Endothelial cell of umbilical vein (primary cell): ENCODE results near the gene SLC23A3. TPM values are rescaled to one million over a fixed set of nuclear protein-coding genes. Genes with fewer than 3 reads are reported as not detected.

Experiments used
- BruUV-seq: library from RNA; stranded (reverse); fragments of 400-500 nt; replicated peaks from 2 replicates; lab custom pipeline; 2021; lab: Mats Ljungman, UMichigan
- CTCF ChIA-PET: fragments of 300-600, 350-600 bp; sonication (Branson Sonifier 250); formaldehyde crosslinking; loops from one replicate; lab custom pipeline; 2021; ENCODE audit warnings: antibody characterized with exemption, inconsistent platforms; lab: Charles Lee
- POLR2A ChIA-PET: fragments of 300-600, 350-600 bp; sonication (Branson Sonifier 250); formaldehyde crosslinking; loops from one replicate; lab custom pipeline; 2021; ENCODE audit warnings: antibody characterized with exemption, inconsistent platforms; lab: Charles Lee
- DNase-seq: peaks from one replicate; pipeline ENCODE4 v3.0.0-alpha.2; 2011; ENCODE audit warnings: low read depth, low spot score
- FAIRE-seq: peaks from 2 replicates; lab custom pipeline; 2011; peaks lifted over from hg19 to GRCh38; lab: Jason Lieb, UNC
- H2AFZ ChIP-seq: 2 replicates; pipeline ENCODE4 v1.6.0; 2012; ENCODE audit warnings: low read depth, low read length, control low read depth, inconsistent platforms
- H3K27ac ChIP-seq: 2 replicates; pipeline ENCODE4 v1.5.1; 2011; ENCODE audit warnings: low read depth, mild to moderate bottlenecking, control low read depth, low read length, moderate library complexity; ENCODE audit not compliant: insufficient read depth
- H3K27me3 ChIP-seq, 2 experiments: 2 replicates each; pipeline versions ENCODE4 v1.6.0 to v1.6.1; 2011; ENCODE audit warnings: low read length in 2 of 2, mixed read lengths in 1 of 2; ENCODE audit not compliant: control insufficient read depth in 2 of 2, insufficient read depth in 2 of 2
- H3K36me3 ChIP-seq, 2 experiments: 2 replicates in 1 of 2; 3 replicates in 1 of 2; pipeline ENCODE4 v1.5.1; 2011; ENCODE audit warnings: low read length in 2 of 2, mild to moderate bottlenecking in 1 of 2, moderate library complexity in 1 of 2; ENCODE audit not compliant: control insufficient read depth in 2 of 2, insufficient read depth in 2 of 2; ENCODE audit errors: extremely low read depth in 1 of 2
- H3K4me1 ChIP-seq: 3 replicates; pipeline ENCODE4 v1.5.1; 2011; ENCODE audit warnings: mild to moderate bottlenecking, low read length; ENCODE audit not compliant: control insufficient read depth, insufficient read depth; ENCODE audit errors: extremely low read depth
- H3K4me2 ChIP-seq: 2 replicates; pipeline ENCODE4 v1.6.1; 2011; ENCODE audit warnings: low read length, control low read depth, mixed read lengths; ENCODE audit not compliant: insufficient read depth
- H3K4me3 ChIP-seq, 3 experiments: fragments of 200-600 bp in 1 of 3; sonication (generic), shearing (Covaris generic) in 1 of 3; replicated peaks in 1 of 3; 2 replicates each; pipeline ENCODE4 v1.5.1; 2011 to 2016; ENCODE audit warnings: control low read depth in 3 of 3, low read length in 3 of 3, mild to moderate bottlenecking in 2 of 3, inconsistent platforms in 1 of 3, low read depth in 1 of 3, moderate library complexity in 1 of 3; ENCODE audit not compliant: insufficient read depth in 1 of 3
- H3K79me2 ChIP-seq: 2 replicates; pipeline ENCODE4 v1.6.0; 2012; ENCODE audit warnings: low read length, inconsistent platforms; ENCODE audit not compliant: control insufficient read depth, insufficient read depth
- H3K9ac ChIP-seq: replicated peaks from 2 replicates; pipeline ENCODE3; 2011; ENCODE audit warnings: low read length, control low read depth; ENCODE audit not compliant: insufficient read depth; ENCODE audit errors: extremely low read depth
- H3K9me1 ChIP-seq: replicated peaks from 3 replicates; pipeline ENCODE4 v1.6.0; 2011; ENCODE audit warnings: mild to moderate bottlenecking, low read length; ENCODE audit not compliant: control insufficient read depth, insufficient read depth; ENCODE audit errors: extremely low read depth
- H3K9me3 ChIP-seq: replicated peaks from 2 replicates; pipeline ENCODE4 v1.5.1; 2012; ENCODE audit warnings: low read length, inconsistent platforms; ENCODE audit not compliant: control insufficient read depth, insufficient read depth
- H4K20me1 ChIP-seq: replicated peaks from 2 replicates; pipeline ENCODE3; 2011; ENCODE audit warnings: mild to moderate bottlenecking, low read length; ENCODE audit not compliant: control insufficient read depth, insufficient read depth; ENCODE audit errors: extremely low read depth
- CTCF ChIP-seq, 2 donors: IDR thresholded peaks; 1 replicate in 1 of 2; 2 replicates in 1 of 2; pipeline ENCODE4 v1.5.1; 2011; ENCODE audit warnings: low read length in 2 of 2, mild to moderate bottlenecking in 2 of 2, moderate library complexity in 2 of 2, control low read depth in 1 of 2, inconsistent platforms in 1 of 2, low read depth in 1 of 2; ENCODE audit not compliant: insufficient read depth in 1 of 2; ENCODE audit errors: extremely low read depth in 1 of 2
- EZH2 ChIP-seq: IDR thresholded peaks from 2 replicates; pipeline ENCODE4 v1.6.1; 2012; ENCODE audit warnings: borderline replicate concordance, low read depth, mild to moderate bottlenecking, moderate library complexity, low read length, inconsistent platforms; ENCODE audit not compliant: severe bottlenecking
- FOS ChIP-seq: IDR thresholded peaks from 2 replicates; pipeline ENCODE4 v1.6.1; 2011; ENCODE audit warnings: mild to moderate bottlenecking, low read length, moderate library complexity, borderline replicate concordance; ENCODE audit not compliant: insufficient read depth
- GATA2 ChIP-seq: IDR thresholded peaks from 2 replicates; pipeline ENCODE4 v1.7.0; 2011; ENCODE audit warnings: low read depth, mild to moderate bottlenecking, moderate library complexity, mixed read lengths, low read length; ENCODE audit not compliant: insufficient read length, insufficient read depth
- JUN ChIP-seq: IDR thresholded peaks from 2 replicates; pipeline ENCODE4 v1.6.1; 2011; ENCODE audit warnings: borderline replicate concordance, low read depth; ENCODE audit not compliant: insufficient read length, insufficient read depth
- MYC ChIP-seq: IDR thresholded peaks from one replicate; pipeline ENCODE4 v1.6.1; 2011; ENCODE audit warnings: mild to moderate bottlenecking, low read depth, low read length
- POLR2A ChIP-seq: IDR thresholded peaks from 2 replicates; pipeline ENCODE4 v1.6.1; 2012; ENCODE audit warnings: low read depth, mild to moderate bottlenecking, control low read depth, low read length
- POLR2AphosphoS5 ChIP-seq: IDR thresholded peaks from 2 replicates; pipeline ENCODE4 v1.6.1; 2012; ENCODE audit warnings: low read depth, mild to moderate bottlenecking, control low read depth, low read length, moderate library complexity; ENCODE audit not compliant: insufficient read depth
- dilution Hi-C: fragments of 300-500 bp; cut with MboI; formaldehyde crosslinking; loops from one replicate; pipeline ENCODE4 v1.15.0; 2019; ENCODE audit warnings: low sequenced_read_pairs; ENCODE audit not compliant: extremely low pct_ligation_motif_present
- intact Hi-C: fragments of 100-400 bp; cut with micrococcal nuclease; formaldehyde crosslinking; loops from one replicate; pipeline ENCODE4 v1.10.0; 2022
- polyA plus RNA-seq, 4 experiments: library from polyadenylated mRNA; depleted of rRNA in 3 of 4; stranded (reverse) in 3 of 4; unstranded in 1 of 4; fragments of >200 nt; gene quantifications; 2 replicates each; pipeline versions ENCODE4 v1.2.1 to v1.2.3, GENCODE V29; 2011 to 2012; ENCODE audit warnings: missing spikeins in 1 of 4
- total RNA-seq: library from RNA; stranded (reverse); gene quantifications from 2 replicates; pipeline ENCODE4 v1.2.3, GENCODE V29; 2021
- TF ChIP-seq, protein P1 (sequence below): IDR thresholded peaks from 2 replicates; pipeline ENCODE4 v1.6.1; 2011; ENCODE audit not compliant: insufficient read depth, insufficient read length

SLC23A3 gene
- total and polyA plus RNA-seq, 2 donors (not counting 3 experiments of a cell fraction or from before 2014, with no cell fraction given): 2.7 to 7.1 TPM

DNA sequence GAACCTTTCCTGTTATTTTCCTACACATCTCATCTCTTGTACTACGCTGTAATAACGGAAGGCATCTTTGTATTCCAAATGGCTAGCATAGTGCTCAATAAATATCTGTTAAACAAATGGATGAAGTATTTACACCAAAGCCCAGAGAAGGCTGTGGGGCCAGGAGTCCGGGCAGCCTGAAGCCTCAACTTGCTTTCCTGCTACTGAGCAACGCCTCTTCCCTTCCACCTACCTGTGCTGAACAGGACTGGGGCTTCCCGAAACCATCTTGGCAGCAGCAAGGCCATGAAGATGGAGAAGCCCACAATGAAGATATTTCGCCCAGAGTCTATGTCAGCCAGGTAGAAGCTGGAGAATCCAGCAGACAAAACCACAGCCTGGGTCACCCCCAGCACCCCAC is 6.7 kb downstream of the SLC23A3 start:
- H3K27me3 ChIP-seq: no peaks in the 10 kb centered on the region
- TF ChIP-seq POLR2A: no peak
- no peak for TF ChIP-seq MYC
- no peak for TF ChIP-seq EZH2
- TF ChIP-seq FOS: no peak
- TF ChIP-seq JUN: no peak
- no peak for TF ChIP-seq CTCF (IDR thresholded peaks at IDR 0.05; ENCODE audit: extremely low read depth in 1 of 2, insufficient read depth in 1 of 2, low read depth in 1 of 2, low read length in 2 of 2)
- TF ChIP-seq, protein P1, sequence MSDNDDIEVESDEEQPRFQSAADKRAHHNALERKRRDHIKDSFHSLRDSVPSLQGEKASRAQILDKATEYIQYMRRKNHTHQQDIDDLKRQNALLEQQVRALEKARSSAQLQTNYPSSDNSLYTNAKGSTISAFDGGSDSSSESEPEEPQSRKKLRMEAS: no peak
- TF ChIP-seq POLR2AphosphoS5: no peak
- no peak for TF ChIP-seq GATA2
- CTCF ChIA-PET: interaction anchor here (1.1 to 1.4 kb wide), 2 partner anchors 46 to 133 kb away, joined by 3 to 4 read pairs; no protein-coding TSS in a partner anchor
- no peak overlapping the region for H2AFZ ChIP-seq
- H3K9me1 ChIP-seq: no peaks in the 10 kb centered on the region
- no peaks in the 10 kb centered on the region for H3K9me3 ChIP-seq
- no peak overlapping the region for H3K9ac ChIP-seq
- H4K20me1 ChIP-seq: no peaks in the 10 kb centered on the region
- no peak overlapping the region for H3K4me2 ChIP-seq
- intact Hi-C loops (no loop called here), dilution Hi-C loops (no loop called here)
- H3K4me1 ChIP-seq: peaks cover 10% of the 10 kb centered on the region
- no peak overlapping the region for H3K27ac ChIP-seq
- no TSS peak for BruUV-seq
- H3K79me2 ChIP-seq: no peaks in the 10 kb centered on the region
- FAIRE-seq (no peak), DNase-seq (no peak)
- POLR2A ChIA-PET: no interaction called here
- no peak overlapping the region for H3K4me3 ChIP-seq
- no peaks in the 10 kb centered on the region for H3K36me3 ChIP-seq
